GM10266 (cell line): ENCODE measurements around the gene USP6NL.

Experiments
- DNase-seq: peaks from one replicate; pipeline ENCODE4 v3.0.0; 2012; ENCODE audit errors: extremely low spot score
- TF ChIP-seq, protein P1 (sequence below): IDR thresholded peaks from 2 replicates; pipeline ENCODE4 v1.5.1; 2012; ENCODE audit warnings: mild to moderate bottlenecking, low read depth; ENCODE audit not compliant: control insufficient read depth, insufficient read depth; ENCODE audit errors: missing control alignments

The USP6NL gene

DNA sequence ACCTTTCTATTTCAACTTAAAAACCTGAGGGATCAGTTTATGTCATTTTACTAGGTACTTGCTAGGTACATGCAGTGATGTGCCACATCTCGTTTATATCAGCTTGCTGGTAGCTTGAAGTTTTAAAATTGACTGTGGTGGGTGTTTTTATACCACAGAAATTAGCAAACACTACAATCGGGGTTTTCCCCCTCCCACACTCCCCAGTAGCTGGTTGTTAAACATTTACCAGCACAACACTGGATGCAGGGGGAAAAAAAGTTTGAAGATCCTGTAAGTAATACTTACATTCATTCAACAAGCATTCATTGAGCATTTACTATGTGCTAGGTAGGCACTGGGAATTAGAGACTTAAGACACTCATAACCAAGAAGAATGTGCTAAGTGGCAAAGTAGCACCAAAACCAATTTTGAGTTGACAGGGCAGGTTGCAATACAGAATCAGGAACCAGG lies 32.6 kb downstream of the USP6NL start:
- DNase-seq: peak; percentile 21
- TF ChIP-seq, protein P1, sequence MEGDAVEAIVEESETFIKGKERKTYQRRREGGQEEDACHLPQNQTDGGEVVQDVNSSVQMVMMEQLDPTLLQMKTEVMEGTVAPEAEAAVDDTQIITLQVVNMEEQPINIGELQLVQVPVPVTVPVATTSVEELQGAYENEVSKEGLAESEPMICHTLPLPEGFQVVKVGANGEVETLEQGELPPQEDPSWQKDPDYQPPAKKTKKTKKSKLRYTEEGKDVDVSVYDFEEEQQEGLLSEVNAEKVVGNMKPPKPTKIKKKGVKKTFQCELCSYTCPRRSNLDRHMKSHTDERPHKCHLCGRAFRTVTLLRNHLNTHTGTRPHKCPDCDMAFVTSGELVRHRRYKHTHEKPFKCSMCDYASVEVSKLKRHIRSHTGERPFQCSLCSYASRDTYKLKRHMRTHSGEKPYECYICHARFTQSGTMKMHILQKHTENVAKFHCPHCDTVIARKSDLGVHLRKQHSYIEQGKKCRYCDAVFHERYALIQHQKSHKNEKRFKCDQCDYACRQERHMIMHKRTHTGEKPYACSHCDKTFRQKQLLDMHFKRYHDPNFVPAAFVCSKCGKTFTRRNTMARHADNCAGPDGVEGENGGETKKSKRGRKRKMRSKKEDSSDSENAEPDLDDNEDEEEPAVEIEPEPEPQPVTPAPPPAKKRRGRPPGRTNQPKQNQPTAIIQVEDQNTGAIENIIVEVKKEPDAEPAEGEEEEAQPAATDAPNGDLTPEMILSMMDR: no peak

DNA sequence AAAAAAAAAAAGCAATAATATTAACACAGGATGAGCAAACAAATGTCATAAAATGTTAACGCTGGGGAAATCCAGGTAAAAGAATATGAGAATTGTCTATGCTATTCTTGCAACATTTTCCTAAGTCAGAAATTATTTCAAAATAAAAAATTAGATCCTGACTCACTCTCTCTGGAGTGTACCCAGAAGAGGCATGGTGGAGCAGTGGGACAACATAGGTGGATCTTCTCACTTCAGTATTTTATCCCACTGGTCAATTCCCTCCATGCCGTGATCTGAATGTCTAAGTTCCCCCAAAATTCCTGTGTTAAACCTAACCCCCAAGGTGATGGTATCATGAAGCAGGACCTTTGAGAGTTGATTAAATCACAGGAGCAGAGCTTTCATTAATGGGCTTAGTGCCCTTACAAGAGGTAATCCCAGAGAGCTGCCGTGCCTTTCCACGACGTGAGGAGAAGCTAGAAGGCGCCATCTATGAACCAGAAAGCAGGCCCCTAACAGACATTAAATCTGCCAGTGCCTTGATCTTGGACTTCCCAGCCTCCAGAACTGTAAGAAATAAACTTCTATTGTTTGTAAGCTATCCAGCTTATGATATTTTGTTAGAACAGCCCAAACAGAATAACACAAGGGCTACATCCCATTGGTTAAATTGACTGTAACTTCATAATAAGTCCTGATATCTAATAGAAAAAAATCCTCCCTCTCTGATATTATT lies 35.2 kb downstream of the USP6NL start:
- DNase-seq: no peak
- TF ChIP-seq, protein P1: no peak

GRCh38 chr10:11573497-11573896 lies 38.0 kb downstream of the USP6NL start:
- no peak for DNase-seq

DNA sequence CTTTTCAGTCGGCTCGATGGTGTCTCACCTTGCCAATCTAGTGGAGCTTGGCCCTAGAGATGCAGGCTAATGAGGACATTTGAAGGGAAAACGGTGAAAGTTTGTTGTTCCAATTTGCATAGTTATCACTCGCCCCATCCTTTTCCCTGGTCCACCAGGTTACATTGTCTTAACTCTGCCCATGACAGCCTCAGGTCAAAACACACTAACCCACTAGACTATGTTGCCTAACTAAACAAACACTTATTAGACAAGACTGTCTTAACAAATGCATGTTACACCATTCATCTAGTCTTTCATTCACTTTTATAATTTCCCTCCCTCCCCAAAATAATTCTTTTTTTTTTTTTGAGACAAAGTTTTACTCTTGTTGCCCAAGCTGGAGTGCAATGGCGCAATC lies 40.7 kb downstream of the USP6NL start:
- TF ChIP-seq, protein P1: no peak
- DNase-seq: no peak

More at GRCh38 chr10:11573497-11573896, 38.0 kb downstream of the USP6NL start:
- TF ChIP-seq, protein P1: no peak

- no peak for DNase-seq
- TF ChIP-seq, protein P1: no peak
Observed at GRCh38 chr10:11569471-11569870, 42.0 kb downstream of the USP6NL start.

DNA sequence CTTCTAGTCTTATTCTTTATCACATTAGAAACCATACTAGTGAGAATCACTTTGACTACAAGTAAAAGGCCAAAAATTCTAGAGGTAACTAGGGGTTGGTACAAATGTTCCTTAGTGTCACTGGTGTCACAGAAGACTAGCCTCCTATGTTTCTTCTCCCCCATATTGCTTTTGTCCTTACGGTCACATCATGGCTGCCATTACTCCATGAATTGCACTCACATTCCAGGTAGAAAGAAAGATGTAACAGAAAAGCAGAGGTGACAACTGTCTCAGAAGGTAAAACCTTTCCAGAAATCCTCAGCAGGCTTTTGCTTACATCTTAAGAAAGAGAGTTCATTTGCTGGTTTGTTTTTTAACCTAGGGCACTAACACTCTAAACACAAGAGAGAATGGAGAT lies 42.9 kb downstream of the USP6NL start:
- TF ChIP-seq, protein P1: no peak

GRCh38 chr10:11564741-11565140 lies 46.7 kb downstream of the USP6NL start:
- TF ChIP-seq, protein P1: no peak
- DNase-seq: no peak

More for the DNA sequence above, 42.9 kb downstream of the USP6NL start:
- DNase-seq: no peak
